SK-N-DZ (cell line): ENCODE data around the gene COQ8B.

Experiments
- DNase-seq: peaks from one replicate; pipeline ENCODE4 v3.0.0-alpha.2; 2015; ENCODE audit warnings: low spot score

Gene COQ8B

DNA sequence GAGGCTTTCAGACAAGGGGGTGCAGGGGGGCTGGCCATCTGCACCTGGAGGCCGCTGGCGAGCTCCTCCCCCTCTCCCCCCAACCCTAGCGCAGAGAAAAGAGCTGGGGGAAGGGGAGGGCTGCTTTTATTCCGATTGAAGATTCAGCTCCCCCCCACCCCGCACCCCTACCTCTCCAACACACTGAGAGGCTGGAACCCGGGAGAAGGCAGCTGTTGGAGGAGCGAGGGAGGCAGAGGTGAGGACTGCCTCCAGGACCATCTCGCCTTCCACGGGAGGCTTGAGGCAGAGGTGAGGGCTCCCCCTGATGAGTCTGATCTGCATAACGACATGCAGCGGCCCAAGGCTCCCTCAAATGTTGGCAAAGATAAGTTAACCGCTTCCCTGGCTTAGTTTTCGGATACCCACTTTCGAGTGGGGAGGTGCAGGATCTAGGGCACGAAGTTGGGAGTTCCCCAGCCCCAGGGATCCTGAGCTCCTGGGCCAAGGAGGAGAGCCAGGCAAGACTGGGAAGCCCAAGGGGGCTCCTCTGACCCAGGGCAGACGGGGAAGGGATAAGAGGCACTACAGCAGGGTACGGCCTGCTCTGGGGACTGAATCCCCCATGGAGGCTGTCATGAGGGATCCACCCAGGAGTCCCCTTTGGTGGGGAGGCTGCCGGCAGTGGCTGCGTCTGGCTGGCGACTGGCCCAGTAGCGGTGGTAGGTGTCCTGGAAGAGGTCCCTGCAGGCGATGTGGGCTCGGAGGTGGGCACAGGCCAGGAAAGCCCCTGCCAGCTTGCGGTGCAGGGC is 25.1 kb downstream of the COQ8B start:
- no peak for DNase-seq

GRCh38 chr19:40690693-40691420 is 25.8 kb downstream of the COQ8B start:
- DNase-seq: peak; percentile 87

DNA sequence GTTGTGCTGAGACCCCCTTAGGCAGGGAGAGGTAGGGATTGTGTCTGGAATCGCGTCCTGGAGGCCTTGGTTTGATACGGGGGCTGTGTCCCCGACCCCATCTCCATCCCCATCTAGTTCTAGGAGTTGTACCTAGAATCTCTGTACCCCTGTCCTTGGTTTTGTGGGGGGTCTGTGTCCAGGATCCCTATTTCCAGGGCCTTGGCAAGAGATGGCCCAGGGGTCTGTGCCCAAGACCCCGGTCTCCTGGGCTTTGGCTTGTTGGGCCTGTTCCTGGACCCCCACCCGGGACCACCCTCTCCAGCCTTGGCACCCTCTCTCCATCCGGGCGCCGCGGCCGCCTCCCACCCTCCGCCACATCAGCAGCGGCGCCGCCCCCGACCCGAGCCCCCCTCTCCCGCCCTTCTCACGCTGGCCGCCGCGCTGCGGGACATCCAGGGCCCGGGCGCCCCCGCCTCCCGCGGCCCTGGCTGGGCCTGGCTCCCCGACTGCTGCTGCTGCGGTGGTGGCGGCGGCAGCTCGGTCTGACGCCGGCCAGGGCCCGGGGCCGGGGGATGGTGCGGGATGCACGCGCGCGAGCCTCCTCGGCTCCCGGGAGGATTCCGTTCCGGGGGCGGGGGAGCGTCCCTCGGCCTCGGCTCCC is 26.5 kb downstream of the COQ8B start, which contains the start of gene NUMBL:
TSS of gene NUMBL (minus strand) at position 602 of the 643 bp plus-strand sequence. CDS start at position 434, 168 bp downstream.
- peak; percentile 17 for DNase-seq

GRCh38 chr19:40689339-40690049 is 27.2 kb downstream of the COQ8B start:
- peak; percentile 45 for DNase-seq

DNA sequence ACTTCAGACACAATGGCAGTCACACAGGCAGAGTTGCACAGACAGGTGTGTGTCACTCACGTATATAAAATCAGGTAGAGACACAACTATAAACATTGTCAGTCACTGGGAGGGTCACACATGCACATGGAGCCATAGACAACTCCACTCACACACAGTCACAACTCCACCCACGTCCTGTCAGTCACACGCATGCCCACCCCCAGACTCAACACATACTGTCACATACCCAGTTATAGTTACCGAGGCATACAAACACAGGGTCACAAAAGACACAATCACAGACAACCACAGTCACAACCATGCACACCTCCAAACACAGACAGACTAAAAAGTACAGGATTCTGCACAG is 27.7 kb downstream of the COQ8B start:
- no peak for DNase-seq

DNA sequence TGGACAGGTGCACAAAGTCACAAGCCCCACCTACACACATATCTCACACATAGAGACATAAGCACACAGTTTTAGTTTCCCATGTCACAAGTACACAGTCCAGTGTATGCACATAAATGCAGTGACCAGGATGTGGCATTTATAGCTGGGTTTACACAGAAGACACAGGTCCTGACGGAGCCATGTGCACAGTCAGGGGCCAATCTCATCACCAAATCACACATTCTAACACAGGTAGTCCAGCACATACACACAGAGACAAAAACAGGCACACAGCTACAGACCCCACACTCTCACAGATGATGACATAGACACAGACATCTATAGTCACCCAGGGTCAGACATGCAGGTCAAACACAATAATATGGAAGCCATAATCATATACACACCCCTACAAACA is 28.4 kb downstream of the COQ8B start:
- DNase-seq: no peak

- no peak for DNase-seq
These were observed 29.1 kb downstream of the COQ8B start for GRCh38 chr19:40687525-40688016.

DNA sequence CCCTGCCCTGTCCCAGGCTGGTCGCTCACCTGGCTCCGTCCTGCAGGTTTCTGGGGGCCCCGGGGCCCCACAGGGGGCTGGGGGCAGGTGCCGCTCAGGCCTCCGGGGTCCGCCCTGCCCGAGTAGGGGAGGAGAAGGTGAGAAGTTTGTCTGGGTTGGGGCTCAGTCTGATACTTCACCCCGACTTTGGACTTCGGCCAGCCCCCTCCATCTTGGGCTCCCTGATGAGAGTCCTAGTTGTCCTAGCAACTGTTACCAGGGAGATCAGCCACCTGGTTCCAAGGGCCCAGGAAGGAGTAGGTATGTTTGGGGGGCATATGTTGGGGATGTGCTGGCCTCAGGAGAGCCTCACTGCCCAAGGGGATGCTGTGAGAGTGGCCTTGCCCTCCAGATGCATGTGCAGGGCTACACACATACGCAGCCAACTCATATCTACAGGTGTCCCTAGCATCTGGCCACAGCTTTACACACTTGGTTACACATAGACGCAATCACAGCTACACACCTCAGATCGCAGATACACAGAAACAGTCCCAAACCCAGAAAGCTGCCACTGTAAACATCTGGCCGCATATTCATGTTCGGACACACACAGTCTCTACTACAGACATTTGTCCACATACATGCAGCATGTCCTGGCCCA is 29.7 kb downstream of the COQ8B start:
- no peak for DNase-seq

DNA sequence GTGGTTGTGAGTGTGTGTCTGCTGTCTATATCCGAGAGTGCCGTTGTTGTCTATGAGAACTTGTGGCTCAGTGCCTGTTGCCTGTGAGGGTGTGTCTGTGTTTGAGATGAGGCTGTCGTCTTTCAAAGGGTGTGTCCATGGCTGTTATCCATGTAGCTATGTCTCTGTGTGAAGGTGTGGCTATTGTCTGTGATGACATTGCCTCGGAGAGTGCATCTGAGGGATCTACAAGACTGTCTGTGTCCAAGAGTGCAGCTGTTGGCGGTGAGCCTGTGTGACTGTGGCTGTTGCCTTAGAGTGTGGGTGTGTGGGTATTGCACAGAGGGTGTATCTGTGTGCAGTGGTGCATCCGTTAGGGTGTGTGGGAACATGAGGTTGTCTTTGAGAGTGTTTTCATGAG is 31.1 kb downstream of the COQ8B start:
- DNase-seq: no peak

- DNase-seq: no peak
These were observed 31.6 kb downstream of the COQ8B start for GRCh38 chr19:40685016-40685526.

DNA sequence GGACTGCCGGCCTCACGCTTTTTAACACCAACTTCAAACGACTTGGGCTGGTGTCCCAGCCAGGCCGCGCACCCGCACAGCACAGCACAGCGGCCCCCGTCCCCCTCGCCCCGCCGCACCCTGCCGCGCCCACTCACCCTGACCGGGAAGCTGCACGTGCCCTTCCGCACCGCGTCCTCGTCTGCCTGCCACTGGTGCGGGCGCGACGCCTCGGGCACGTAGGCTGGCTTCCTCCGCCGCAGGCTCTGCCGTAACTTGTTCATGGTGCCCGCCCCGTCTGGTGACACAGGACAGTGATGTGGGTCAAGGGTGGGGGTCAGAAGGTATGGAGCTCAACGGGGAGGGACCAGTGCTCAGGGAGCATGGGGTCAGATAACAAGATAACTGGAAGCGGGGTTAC is 32.4 kb downstream of the COQ8B start:
- no peak for DNase-seq

GRCh38 chr19:40683437-40683836 is 33.2 kb downstream of the COQ8B start:
- DNase-seq: no peak

GRCh38 chr19:40682431-40682964 is 34.2 kb downstream of the COQ8B start:
- DNase-seq: no peak

GRCh38 chr19:40681039-40681438 is 35.6 kb downstream of the COQ8B start:
- no peak for DNase-seq

GRCh38 chr19:40677156-40677555 is 39.5 kb downstream of the COQ8B start:
- DNase-seq: no peak

GRCh38 chr19:40674291-40674690 is 42.4 kb downstream of the COQ8B start:
- no peak for DNase-seq

- no peak for DNase-seq
These were observed 43.3 kb downstream of the COQ8B start for GRCh38 chr19:40673397-40673796.

GRCh38 chr19:40672573-40673299 is 44.0 kb downstream of the COQ8B start:
- no peak for DNase-seq

DNA sequence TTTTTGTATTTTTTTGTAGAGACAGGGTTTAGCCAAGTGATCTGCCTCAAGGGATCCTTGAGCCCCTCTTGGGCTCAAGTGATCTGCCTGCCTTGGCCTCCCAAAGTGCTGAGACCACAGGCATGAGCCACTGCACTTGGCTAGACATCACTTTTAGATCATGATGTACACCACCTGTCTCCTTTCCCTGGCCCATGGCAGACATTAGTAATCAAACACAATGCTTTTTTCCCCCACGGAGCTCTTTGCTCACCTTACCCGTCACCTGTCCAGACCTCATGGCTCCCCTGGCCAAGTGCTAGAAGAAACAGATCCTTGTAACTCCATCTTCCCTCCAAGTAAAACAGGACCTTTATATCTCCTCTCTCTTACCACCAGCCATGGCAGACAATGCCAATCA is 44.6 kb downstream of the COQ8B start:
- no peak for DNase-seq

DNA sequence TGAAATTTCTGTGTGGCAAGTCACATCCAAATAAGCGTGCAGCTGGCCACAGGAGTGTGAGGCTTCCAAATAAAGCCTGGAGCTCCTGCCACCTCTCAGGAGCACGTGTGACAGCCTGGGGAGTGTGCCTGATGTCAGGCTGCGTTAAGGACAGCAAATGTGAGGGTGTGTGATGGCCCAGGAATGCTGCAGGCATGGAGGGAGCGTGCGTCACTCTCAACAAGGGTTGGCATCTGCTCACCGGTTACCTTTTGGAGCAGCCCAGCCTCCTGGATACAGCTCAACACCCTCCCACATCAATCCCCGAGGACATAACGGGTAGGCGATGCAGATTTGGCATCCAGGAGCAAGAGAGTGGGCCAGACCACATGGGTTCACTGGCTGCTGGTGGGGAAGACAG is 45.3 kb downstream of the COQ8B start:
- DNase-seq: no peak
